Measurements from ENCODE around the gene SCRG1.

The SCRG1 gene

DNA sequence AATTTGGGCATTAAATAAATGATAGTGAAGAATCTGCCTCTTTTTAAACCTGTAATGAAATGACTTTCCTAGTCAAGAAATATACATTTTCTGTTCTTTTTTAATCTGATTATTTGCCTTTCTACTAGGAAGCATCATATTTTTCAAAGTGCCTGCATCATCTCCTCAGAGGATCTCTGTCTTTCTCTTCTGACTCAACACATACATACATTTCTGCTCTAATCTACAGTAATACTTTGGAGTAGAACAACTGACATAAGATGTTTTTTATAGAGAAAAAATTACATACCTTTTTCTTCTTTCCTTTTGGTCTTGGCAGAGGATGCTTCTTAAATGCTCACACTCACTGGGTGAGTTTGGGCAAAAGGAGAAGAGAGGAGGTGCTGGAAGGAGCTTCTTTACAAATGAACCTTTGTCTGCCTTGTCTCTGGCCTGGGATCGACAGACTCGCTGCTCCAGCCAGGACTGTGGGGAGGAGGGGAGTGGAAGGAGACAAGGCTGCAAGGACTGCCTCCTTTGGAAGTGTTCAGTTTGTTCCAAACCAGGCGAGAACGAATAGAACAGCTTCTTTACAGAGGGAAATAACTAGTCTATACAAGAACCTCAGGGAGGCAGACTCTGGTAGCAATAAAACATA is at the start of gene SCRG1:
SCRG1 (minus strand) TSS at position 338 of the 637 bp plus-strand sequence. CDS start 7,702 bp downstream, outside the sequence.
- DNase-seq, result no peak

DNA sequence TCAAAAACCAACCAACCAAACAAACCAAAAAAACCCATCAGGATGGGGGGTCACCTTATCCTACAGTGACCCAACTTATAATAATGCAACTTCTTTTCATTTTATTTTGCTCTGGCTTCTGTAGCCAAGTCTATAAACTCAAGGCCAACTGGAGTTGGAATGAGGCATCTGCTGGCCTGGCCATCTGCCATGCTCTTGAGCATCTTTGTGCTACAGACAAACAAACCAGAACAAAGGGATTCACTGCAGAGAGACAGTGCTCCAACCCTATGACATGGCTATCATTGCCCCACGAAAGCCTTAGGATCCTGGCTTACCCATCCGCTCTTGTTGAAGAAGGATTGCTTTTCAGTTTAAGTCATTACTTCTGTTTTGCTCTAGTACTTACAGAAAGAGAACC is 49.2 kb upstream of the SCRG1 start:
- no peak for DNase-seq

DNA sequence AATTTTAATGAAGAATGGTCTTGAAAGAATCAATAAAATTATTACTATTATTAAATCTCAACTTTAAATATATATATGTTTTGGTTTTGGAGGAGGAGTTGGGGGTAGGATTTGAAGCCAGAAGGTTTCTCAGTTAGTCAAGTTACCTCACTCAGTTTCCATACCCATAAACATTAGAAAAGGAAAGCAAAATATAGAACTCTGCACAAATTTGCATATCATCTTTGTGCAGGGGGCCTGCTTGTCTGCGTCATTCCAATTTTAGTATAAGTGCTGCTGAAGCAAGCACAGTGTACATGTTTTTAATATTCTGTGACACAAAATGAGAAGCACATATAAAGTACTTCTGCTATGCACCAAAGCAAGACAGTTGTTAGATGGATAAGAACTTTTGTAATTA is 47.5 kb upstream of the SCRG1 start:
- no peak for DNase-seq

DNA sequence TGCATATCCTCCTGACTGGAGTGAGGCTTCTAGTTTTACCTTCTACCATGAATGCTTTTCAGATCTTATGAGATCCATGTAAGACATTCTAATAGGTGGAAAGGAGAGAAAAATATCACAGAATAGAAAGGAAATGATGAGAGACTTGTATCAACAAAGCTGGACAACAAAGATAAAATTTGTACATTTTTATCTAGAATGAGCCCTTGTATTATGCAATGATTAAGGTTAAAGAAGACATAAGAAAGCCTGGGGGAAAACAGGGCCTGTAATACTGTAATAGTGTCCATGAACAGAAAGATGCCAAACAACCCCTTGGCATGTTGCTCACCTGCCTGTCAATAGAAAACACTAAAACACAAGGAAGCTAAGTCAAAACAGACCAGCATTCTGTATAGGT is 44.2 kb upstream of the SCRG1 start:
- no peak for DNase-seq

DNA sequence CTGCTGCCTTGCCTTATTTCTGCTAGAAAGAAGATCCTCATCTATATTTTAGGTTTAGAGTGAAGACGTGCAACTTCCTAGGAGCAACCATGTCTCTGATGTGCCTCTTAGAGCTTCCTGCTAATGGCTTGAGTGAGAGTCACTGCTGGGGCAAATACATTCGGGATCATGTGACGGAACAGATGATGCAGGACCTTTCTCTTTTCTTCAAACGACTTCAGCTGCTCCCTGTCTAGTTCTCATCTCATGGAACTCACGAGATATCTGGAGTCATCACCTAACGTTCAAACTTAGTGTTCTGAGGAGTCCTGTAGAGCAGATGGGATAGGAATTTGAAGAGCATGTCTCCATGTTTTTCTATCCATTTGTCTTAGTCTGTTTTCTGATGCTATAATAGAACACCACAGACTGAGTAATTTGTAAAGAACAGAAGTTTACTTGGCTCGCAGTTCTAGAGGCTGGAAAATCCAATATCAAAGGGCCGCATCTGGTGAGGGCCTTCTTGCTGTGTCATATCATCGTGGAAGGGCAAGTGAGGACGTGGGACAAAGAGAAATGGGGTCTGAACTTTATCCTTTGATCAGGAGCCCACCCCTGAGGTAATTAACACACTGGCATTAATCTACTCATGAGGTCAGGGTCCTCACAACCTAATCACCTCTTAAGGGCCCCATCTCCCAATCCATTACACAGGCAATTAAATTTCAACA is 43.5 kb upstream of the SCRG1 start:
- DNase-seq, result no peak

DNA sequence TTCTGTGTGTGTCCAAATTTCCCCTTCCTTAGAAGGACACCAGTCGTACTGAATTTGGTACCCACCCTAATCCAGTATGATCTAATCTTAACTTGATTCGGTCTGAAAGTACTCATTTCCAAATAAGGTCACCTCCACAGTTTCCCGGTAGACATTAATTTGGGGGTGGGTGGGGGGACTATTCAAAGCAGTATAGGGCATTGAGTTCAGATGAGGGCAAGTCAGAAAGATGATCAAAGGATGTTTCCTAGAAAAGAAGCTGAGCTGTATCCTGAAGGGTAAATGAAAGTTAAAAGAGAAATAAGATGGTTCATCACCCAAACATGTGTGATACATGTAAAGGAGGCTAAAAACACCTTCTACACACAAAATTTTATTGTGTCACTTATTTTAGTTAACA is 42.0 kb upstream of the SCRG1 start:
- DNase-seq, result no peak

DNA sequence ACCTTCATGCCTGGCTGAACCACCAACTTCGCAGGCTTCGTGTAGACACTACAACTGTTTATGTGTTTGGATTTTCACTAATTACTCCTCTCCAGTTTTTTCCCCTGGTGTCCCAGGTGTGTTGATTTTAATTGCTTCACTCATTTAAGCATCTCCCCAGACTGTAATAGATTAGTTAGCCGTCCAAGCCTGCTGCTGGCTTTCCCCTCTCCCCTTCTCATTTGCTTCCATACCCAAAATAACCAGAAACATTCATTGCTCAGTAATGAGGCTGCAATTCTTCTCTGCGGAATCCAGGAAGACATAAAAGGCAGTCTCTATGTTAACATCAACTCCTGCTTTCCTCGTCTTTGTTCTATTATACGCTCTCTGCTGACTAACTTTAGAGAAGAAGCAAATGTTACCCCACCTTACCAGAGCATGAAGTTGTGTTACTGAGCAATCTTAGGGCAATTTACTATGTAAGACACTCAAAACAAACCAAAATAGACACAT is 37.9 kb upstream of the SCRG1 start:
- no peak for DNase-seq

DNA sequence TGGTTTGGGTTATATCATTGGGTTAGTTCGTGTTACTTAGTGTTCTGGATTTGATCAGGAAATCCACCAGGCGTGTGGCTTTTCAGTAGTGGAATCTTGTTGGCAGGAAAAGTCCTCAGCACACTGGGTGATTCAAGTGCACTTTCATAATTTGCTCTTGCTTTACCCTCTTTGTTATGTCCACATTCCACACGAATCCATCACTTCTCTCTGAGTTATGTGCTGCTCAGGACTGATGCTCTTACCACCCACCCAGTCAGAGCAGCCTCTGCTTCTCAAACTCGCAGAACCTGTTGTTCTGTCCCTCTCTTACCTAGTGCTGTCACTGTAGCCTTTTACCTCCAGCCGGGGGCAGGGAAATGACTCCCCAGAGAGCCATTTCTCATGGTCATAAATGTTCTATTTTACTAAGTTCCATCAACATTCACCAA is 37.2 kb upstream of the SCRG1 start:
- no peak for DNase-seq

DNA sequence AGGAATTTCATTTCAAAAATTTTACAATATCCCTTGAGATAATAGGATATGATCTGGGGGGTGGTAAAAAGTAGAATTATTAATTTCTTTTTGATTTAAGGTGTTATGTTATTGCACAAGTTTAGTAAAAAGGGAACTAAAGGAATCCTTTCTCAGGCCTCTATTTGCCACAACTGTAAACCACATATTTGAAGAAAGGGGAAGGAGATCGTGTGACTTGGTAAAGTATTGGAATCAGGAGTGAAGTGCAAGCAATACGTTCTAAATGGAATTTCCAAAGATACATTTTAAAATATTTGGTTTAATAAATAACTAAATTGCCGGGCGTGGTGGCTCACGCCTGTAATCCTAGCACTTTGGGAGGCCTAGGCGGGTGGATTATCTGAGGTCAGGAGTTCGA is 35.3 kb upstream of the SCRG1 start:
- no peak for DNase-seq

DNA sequence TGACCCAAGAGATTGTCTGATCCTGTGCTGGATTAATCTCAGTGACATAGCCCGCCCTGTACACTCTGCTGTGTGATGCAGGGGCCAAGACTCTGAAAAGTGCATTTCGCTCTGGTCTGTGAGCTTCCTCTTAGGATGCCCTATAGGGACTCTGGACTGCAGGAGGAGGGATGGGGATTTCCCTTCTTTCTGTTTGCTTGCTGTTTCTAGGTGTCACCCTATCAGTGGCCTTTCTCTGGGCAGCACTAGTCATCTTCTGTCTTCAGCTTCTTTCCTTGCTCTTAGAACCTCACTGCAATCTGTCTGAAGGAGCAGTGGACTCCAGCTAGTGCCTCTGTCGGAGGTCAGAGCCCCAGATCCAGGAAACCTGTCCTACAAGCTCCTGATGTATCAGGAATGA is 34.5 kb upstream of the SCRG1 start:
- DNase-seq, result no peak

DNA sequence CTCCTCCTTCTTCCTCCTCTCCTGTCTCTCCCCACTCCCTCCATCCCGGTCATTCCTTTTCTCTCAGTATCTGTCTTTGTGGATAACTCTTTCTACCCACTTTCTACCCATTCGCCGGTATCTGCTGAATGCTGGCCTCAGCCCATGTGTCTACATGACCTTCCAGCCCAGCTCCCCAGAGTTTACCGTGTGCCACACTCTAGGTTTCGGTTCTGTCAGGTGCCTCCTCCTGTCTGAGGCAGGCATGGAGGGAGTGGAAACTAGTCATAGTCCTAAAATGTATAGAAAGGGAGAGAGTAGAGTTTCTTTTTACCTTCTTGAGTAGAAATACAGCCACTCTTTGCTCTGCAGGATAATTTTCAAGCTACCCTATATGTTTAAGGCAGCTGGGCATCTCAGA is 33.5 kb upstream of the SCRG1 start:
- DNase-seq, result no peak

DNA sequence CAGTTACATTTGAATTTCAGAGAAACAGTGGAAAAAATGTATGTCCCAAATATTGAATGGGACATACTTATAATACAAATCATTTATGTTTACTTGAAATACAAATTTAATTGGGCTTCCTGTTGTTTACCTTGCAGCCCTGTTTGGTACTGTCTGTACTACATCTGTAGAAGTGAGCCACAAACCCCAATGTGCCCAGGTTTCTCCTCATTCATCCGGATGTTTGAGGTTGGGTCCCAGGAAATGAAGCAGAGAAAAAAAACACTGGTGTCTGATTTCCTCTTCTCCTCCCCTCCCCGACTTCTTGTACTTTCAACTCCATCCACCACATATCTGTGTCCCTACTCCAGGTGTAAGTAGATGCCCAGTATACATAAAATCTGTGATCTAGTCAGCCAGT is 27.1 kb upstream of the SCRG1 start:
- no peak for DNase-seq

DNA sequence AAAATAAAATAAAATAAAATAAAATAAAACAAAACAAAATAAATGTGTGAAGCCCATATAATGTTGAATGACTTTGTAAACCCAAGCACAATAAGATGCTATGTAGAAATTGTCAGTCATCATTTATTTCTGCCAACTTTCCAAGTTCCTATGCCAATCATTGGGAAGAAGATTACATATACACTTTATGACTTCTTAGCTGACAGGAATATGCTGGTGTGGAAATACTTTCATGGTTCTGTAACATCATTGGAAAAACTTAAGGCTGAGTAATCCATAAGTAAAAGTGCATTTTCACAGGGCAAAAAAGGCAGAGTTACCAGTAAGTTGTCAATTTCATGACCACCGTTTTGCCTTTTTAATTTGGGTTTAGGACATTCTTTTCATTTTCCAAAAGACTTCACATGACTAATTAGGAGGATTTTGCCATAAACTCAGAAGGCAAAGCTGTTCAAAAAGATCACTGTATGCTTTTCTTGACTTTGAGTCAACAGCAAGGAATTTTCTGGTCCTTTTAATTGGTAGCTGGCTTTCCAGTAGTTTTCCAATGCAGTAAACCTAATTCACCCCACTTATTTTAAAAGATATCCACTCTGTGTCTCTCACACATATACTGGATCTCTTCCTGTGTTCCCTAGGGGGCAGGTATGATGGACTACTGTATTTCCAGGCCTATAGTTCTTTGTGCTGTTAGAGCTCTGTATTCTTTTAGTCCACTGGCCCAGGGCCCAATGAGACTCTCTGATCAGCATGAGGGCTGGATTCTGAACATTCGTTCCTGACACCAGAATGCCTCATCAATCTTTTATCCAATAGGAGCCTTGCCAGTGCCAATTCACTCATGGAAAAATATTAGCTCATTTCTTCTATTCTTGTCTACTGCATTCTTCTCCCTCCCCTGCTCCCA is 26.2 kb upstream of the SCRG1 start:
- DNase-seq, result no peak

DNA sequence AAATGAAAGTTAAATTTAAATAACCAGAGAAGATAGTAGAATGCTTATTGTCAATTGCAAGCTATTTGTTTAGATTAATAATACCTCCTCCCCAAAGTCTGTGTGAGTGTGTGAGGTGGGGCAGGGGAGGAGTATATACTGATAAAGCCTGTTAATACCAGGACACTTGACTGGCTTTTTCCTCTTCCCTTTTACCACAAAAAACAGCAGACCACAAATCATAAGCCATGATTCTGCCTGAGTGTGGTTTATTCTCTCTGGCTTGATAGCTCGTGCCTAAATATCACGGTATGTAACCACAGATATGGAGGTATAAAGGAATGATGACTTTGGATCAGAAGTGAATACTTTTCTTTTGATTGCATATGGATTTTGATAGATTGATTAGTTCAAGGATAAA is 21.9 kb upstream of the SCRG1 start:
- no peak for DNase-seq

DNA sequence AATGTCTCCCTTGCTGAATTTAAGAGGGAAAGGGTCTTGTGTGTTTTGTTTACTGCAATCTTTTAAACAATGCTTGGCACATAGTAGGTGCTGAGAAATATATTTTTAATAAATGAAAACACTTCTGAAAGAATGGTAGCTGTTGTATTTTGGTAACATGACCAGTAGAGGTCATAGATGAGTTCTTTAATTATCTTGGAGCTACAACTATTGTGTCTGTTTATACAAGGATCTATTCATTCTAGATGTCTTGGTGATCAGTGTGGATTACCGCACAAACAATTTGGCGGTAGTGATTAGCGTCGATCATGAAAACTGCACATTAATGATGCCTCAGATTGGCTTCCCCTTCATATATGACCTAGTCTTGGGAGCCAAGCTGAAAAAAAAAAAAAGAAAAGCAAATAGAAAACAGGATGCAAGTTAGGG is 21.4 kb upstream of the SCRG1 start:
- no peak for DNase-seq

DNA sequence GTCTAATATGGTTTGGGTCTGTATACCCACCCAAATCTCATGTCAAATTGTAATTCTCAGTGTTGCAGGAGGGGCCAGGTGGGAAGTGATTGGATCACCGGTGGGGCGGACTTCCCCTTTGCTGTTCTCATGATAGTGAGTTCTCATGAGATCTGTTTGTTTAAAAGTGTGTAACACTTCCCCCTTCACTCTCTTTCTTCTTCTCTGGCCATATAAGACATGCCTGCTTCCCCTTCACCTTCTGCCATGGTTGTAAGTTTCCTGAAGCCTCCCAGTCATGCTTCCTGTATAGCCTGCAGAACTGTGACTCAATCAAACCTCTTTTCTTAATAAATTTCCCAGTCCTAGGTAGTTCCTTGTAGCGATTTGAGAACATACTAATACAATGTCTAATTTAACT is 19.7 kb upstream of the SCRG1 start:
- DNase-seq, result no peak

DNA sequence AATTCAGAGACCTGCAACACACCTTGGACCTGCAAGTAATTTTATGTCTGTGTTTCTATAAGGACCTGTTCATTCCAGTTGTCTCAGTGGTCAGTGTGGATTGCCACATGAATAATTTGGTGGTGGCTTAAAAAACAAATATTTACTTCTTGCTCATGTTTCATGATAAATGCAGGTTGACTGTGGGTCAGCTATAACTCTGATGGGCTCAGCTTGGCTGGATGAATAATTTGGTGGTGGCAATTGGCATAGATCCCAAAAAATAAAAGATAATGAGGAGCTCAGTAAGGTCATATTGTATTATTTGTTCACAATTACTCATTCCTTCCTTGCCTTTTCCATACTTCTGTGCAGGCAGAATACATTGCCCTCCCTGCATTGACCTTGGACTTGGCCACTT is 18.9 kb upstream of the SCRG1 start:
- no peak for DNase-seq

DNA sequence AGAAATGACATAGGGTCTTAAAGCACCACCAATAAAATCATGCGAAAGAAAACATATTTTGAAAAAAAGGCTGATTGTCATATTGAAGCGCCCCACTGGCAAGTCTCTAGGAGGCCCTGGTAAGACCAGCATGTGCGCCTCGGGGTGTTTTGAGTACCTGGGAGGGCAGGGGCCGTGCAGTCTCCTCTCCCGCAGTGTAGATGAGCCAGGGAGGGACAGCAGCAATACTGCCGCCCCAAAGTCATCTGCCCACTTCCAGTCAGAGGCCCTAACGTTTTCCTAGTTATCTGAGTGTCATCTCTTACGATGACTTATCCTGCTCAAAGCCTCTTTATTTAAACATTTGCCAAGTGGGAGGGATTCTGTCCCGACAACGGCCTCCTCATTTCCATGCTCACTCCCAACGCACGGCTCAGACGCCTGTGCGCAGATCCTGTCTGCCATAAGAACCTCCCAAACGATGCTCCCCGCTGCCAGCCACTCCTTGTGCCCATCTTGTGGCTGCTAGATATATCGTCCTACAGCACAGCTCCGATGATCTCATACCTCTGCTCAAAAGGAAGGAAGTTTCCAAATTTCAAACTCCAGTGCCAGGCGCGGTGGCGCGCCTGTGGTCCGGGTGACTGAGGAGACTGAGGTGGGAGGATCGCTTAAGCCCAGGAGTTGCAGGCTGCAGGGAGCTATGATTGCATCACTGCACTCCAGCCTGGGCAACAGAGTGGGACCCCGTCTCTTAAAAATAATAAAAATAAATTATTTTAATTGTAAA is 17.2 kb upstream of the SCRG1 start:
- DNase-seq, result no peak

DNA sequence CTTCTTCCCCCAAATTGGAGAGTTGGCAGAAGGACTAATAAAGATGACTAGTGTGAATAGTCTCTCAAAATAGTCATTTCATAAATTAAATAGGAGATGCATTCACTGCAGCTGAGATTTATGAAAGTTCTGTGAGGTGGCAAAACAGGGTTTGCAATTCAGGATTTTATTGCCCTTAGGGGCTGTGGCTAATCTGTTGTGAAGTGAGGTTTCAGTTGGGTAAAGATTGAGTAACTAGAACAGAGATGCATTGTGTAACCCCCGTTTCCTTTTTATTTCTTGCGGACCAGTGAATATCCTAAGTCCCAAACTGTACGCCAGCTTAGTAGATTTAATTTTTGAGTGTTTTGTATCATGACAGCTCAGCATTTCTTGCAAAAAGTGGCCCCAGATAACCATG is 16.2 kb upstream of the SCRG1 start:
- DNase-seq, result no peak

DNA sequence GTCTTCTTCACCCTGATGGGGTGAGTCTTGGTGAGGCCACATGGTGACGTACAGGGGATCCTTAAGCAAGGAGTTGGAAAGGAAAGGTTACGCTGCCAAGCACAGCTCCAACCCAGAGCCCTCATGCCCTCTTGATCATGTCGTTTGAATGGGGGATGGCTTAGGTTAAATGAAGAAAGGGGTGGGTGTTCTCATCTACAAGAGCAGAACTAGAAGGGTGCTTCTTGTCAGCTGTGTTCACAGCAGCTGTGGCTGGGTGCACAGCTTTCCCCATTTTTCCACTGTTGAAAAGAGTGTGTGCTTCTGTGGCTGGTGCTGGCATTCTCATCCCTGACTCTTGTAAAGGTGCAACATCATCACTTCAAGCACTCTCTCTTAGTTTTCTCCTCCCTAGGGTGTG is 15.5 kb upstream of the SCRG1 start:
- no peak for DNase-seq

DNA sequence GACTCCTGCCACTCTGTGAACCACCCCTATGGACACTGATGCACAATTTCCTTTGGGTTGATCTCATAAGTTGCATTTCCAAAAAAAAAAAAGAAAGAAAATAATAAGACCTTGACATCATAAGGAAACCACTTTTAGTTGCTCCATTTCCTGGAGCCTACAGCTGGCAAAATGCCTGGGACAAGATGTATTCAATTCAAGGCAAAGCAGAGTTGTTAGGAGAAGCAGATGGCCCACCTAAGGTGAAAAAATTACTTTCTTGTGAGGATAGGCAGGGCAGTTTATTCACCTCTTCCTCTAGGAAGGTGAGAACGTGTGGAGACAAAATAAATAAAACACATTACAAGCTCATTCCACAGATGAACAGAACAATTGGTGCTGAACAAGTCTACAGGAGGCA is 14.1 kb upstream of the SCRG1 start:
- DNase-seq, result no peak

DNA sequence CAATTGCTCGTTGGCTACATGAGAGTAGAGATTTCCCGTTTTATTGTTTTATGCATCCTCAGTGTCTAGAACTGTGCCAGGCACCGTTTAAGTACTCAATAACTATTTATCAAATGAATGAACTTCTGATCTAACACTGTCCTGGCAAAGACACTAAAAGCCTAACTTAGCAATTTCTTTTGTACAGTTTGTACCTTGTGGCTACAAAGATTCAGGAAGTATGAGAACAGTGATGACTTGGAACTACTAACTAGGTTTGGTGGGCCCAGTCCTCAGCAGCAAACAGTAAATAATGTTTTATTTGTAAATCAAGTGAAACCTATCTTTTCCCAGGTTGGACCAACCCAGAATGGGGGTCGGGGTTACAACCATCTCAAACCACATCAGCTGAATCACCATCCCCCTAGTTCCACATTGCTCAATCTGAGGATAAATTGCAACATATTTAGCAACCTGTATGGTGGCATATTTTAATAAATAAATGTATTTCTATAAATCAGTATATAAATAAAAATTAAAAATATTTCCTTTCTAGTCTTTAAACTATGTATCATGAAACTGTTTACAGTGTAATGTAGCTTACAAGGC is 12.3 kb upstream of the SCRG1 start:
- DNase-seq, result no peak

All from activated CD4-positive, alpha-beta T cell treated with anti-CD3 and anti-CD28 coated beads, Interleukin-2, amount 50 U/mL, for 48 hours (primary cell).